Esophagus (tissue), 2 donors: Measurements from ENCODE around the gene SPNS3. TPM values are rescaled to one million over a fixed set of nuclear protein-coding genes. Genes with fewer than 3 reads are reported as not detected.

Experiments used
- H3K27ac ChIP-seq, 2 donors: one replicate each; pipeline ENCODE4 v1.5.1; 2013; ENCODE audit warnings: low read depth in 2 of 2, mild to moderate bottlenecking in 2 of 2, inconsistent platforms in 1 of 2, low read length in 1 of 2, moderate library complexity in 1 of 2
- H3K27me3 ChIP-seq, 2 donors: one replicate each; pipeline ENCODE4 v1.6.1; 2013; ENCODE audit warnings: low read length in 2 of 2, control low read depth in 1 of 2, mild to moderate bottlenecking in 1 of 2; ENCODE audit not compliant: insufficient read depth in 2 of 2, control insufficient read depth in 1 of 2
- H3K36me3 ChIP-seq, 2 donors: one replicate each; pipeline ENCODE4 v1.6.1; 2013; ENCODE audit warnings: low read length in 1 of 2; ENCODE audit not compliant: control insufficient read depth in 2 of 2, insufficient read depth in 2 of 2
- H3K4me1 ChIP-seq, 2 donors: one replicate each; pipeline ENCODE4 v1.6.1; 2013; ENCODE audit warnings: low read length in 1 of 2; ENCODE audit not compliant: control insufficient read depth in 2 of 2, insufficient read depth in 2 of 2
- H3K4me3 ChIP-seq, 2 donors: one replicate each; pipeline ENCODE4 v1.5.1; 2013; ENCODE audit warnings: low read length in 2 of 2, mild to moderate bottlenecking in 2 of 2, low read depth in 1 of 2, moderate library complexity in 1 of 2
- H3K9me3 ChIP-seq, 2 donors: one replicate each; pipeline ENCODE4 v1.6.1; 2013; ENCODE audit warnings: mild to moderate bottlenecking in 2 of 2, low read depth in 1 of 2, low read length in 1 of 2, moderate library complexity in 1 of 2; ENCODE audit not compliant: control insufficient read depth in 2 of 2, insufficient read depth in 1 of 2
- WGBS, 2 donors: extraction: QIAGEN DNeasy Blood & Tissue Kit; methylation state at CpG; one replicate each; pipeline ENCODE4 v1.1.7; 2013; 5-methylcytosine and 5-hydroxymethylcytosine counted together
- polyA plus RNA-seq, 2 donors: library from polyadenylated mRNA; stranded (reverse); fragments of 200-250 nt; gene quantifications; one replicate each; pipeline ENCODE4 v1.2.3, GENCODE V29; 2013
- donor health status: healthy with polysubstance abuse.
- donor health status: Bipolar disorder and iron deficiency.

Gene SPNS3
- polyA plus RNA-seq, 2 donors = 0.36 to 1.3 TPM

GRCh38 chr17:4520060-4520893 lies 86.5 kb downstream of the SPNS3 start:
- Histone ChIP-seq H3K27ac (peak overlapping the region; percentile 72 to 74), H3K4me1 (peaks cover 0 to 17% of the 10 kb centered on the region in 2 donors), H3K9me3 (no peaks in the 10 kb centered on the region), H3K36me3 (no peaks in the 10 kb centered on the region), H3K27me3 (no peaks in the 10 kb centered on the region), H3K4me3 (no peak overlapping the region)
- WGBS, 2 donors = 73 to 77% methylated on average over 19 of the region's 19 CpGs

GRCh38 chr17:4520894-4521600 lies 87.3 kb downstream of the SPNS3 start:
- H3K4me1 ChIP-seq = peaks cover 0 to 20% of the 10 kb centered on the region in 2 donors
- H3K4me3 ChIP-seq = no peak overlapping the region
- H3K36me3 ChIP-seq = peaks cover 0 to 5% of the 10 kb centered on the region in 2 donors
- no peaks in the 10 kb centered on the region for H3K9me3 ChIP-seq
- H3K27me3 ChIP-seq = no peaks in the 10 kb centered on the region
- H3K27ac ChIP-seq = peak overlapping the region; percentile 16 to 74
- WGBS, 2 donors = 69 to 77% methylated on average over 8 of the region's 8 CpGs

- H3K36me3 ChIP-seq = peaks cover 0 to 6% of the 10 kb centered on the region in 2 donors
- WGBS, 2 donors = 82 to 83% methylated on average over 6 of the region's 6 CpGs
- H3K4me3 ChIP-seq = no peak overlapping the region
- no peaks in the 10 kb centered on the region for H3K9me3 ChIP-seq
- peak overlapping the region in 1 of 2 donors; percentile 66 for H3K27ac ChIP-seq
- H3K4me1 ChIP-seq = peaks cover 0 to 18% of the 10 kb centered on the region in 2 donors
- H3K27me3 ChIP-seq = no peaks in the 10 kb centered on the region
These were observed 88.9 kb downstream of the SPNS3 start for GRCh38 chr17:4522661-4523060.

- no peaks in the 10 kb centered on the region for H3K9me3 ChIP-seq
- H3K27me3 ChIP-seq = no peaks in the 10 kb centered on the region
- H3K36me3 ChIP-seq = peaks cover 0 to 6% of the 10 kb centered on the region in 2 donors
- H3K4me3 ChIP-seq = no peak overlapping the region
- WGBS, 2 donors = 83 to 85% methylated on average over 8 of the region's 8 CpGs
- peaks cover 0 to 18% of the 10 kb centered on the region in 2 donors for H3K4me1 ChIP-seq
- H3K27ac ChIP-seq = no peak overlapping the region
These were observed 90.2 kb downstream of the SPNS3 start for GRCh38 chr17:4523946-4524345.

GRCh38 chr17:4525691-4526397 lies 92.1 kb downstream of the SPNS3 start:
- H3K36me3 ChIP-seq = peaks cover 0 to 6% of the 10 kb centered on the region in 2 donors
- no peak overlapping the region for H3K4me3 ChIP-seq
- no peaks in the 10 kb centered on the region for H3K9me3 ChIP-seq
- H3K27me3 ChIP-seq = no peaks in the 10 kb centered on the region
- peaks cover 0 to 8% of the 10 kb centered on the region in 2 donors for H3K4me1 ChIP-seq
- H3K27ac ChIP-seq = no peak overlapping the region
- 84 to 87% methylated on average over 11 of the region's 11 CpGs for WGBS, 2 donors

GRCh38 chr17:4527134-4527533 lies 93.4 kb downstream of the SPNS3 start:
- Histone ChIP-seq H3K9me3 (no peaks in the 10 kb centered on the region), H3K4me1 (peaks cover 0 to 8% of the 10 kb centered on the region in 2 donors), H3K4me3 (no peak overlapping the region), H3K27me3 (no peaks in the 10 kb centered on the region), H3K36me3 (peaks cover 0 to 6% of the 10 kb centered on the region in 2 donors), H3K27ac (no peak overlapping the region)
- WGBS, 2 donors = 47 to 60% methylated on average over 1 of the region's 1 CpG

- H3K4me1 ChIP-seq = peaks cover 0 to 5% of the 10 kb centered on the region in 2 donors
- peaks cover 0 to 6% of the 10 kb centered on the region in 2 donors for H3K36me3 ChIP-seq
- WGBS, 2 donors = 61 to 76% methylated on average over 12 of the region's 12 CpGs
- H3K4me3 ChIP-seq = no peak overlapping the region
- H3K27ac ChIP-seq = no peak overlapping the region
- H3K9me3 ChIP-seq = no peaks in the 10 kb centered on the region
- no peaks in the 10 kb centered on the region for H3K27me3 ChIP-seq
These were observed 93.9 kb downstream of the SPNS3 start for GRCh38 chr17:4527566-4528125.

- Histone ChIP-seq H3K27me3 (no peaks in the 10 kb centered on the region), H3K4me3 (no peak overlapping the region), H3K36me3 (peaks cover 0 to 6% of the 10 kb centered on the region in 2 donors), H3K9me3 (peaks cover 0 to 4% of the 10 kb centered on the region in 2 donors), H3K27ac (peak overlapping the region in 1 of 2 donors; percentile 26), H3K4me1 (peaks cover 0 to 14% of the 10 kb centered on the region in 2 donors)
- WGBS, 2 donors = 69 to 77% methylated on average over 13 of the region's 13 CpGs
These were observed 95.9 kb downstream of the SPNS3 start for GRCh38 chr17:4529533-4530152.
